RWPE1 (cell line): ENCODE data around the gene ILDR2.

Source experiments
- CTCF ChIA-PET: fragments of 350-600 bp; sonication (Branson Sonifier 250); formaldehyde crosslinking; extraction: SDS; loops from one replicate; lab custom pipeline; 2021; lab: Yijun Ruan, JAX
- POLR2A ChIA-PET: fragments of 400-600 bp; formaldehyde crosslinking; extraction: SDS; loops from one replicate; lab custom pipeline; 2020; ENCODE audit warnings: antibody characterized with exemption; ENCODE audit not compliant: low non-redundant PET; lab: Yijun Ruan, JAX
- DNase-seq: peaks from one replicate; pipeline ENCODE4 v3.0.0; 2012; ENCODE audit warnings: low spot score
- H3K27ac ChIP-seq: fragments of 450-650 bp; 2 replicates; pipeline ENCODE4 v1.5.1; 2017
- CTCF ChIP-seq: fragments of 450-650 bp; conservative IDR thresholded peaks from 2 replicates; pipeline ENCODE4 v1.5.1; 2017; ENCODE audit warnings: low read depth, mild to moderate bottlenecking

The ILDR2 gene

GRCh38 chr1:166868639-166869038 lies 106.7 kb downstream of the ILDR2 start:
- no peak overlapping the region for H3K27ac ChIP-seq
- DNase-seq, result no peak
- ChIA-PET CTCF (no interaction called here), POLR2A (no interaction called here)
- no peak for TF ChIP-seq CTCF

- ChIA-PET POLR2A (interaction anchor here (0.7 kb wide), 1 partner anchor 17 kb away, joined by 3 read pairs; no protein-coding TSS in a partner anchor), CTCF (no interaction called here)
- no peak overlapping the region for H3K27ac ChIP-seq
- DNase-seq, result no peak
- no peak for TF ChIP-seq CTCF
Measured at GRCh38 chr1:166865926-166866325, 109.4 kb downstream of the ILDR2 start.

GRCh38 chr1:166859597-166859996 lies 115.7 kb downstream of the ILDR2 start:
- no peak overlapping the region for H3K27ac ChIP-seq
- DNase-seq, result no peak
- POLR2A ChIA-PET, result no interaction called here
- no peak for TF ChIP-seq CTCF
- CTCF ChIA-PET, result no interaction called here

- no peak for TF ChIP-seq CTCF
- no peak overlapping the region for H3K27ac ChIP-seq
- DNase-seq, result no peak
- CTCF ChIA-PET, result no interaction called here
- POLR2A ChIA-PET, result no interaction called here
Measured at GRCh38 chr1:166858726-166859419, 116.5 kb downstream of the ILDR2 start.
